Progenitor cell of endocrine pancreas (in vitro differentiated cells): ENCODE data around the gene ANKRD62. TPM values are rescaled to one million over a fixed set of nuclear protein-coding genes. Genes with fewer than 3 reads are reported as not detected.

Experiments used
- DNase-seq: peaks from one replicate; pipeline ENCODE4 v3.0.0; 2021; ENCODE audit warnings: low spot score; ENCODE audit not compliant: unreplicated experiment
- H3K27ac Mint-ChIP-seq: 2 replicates; pipeline ENCODE4 v1.8.0; 2021; ENCODE audit warnings: mild to moderate bottlenecking, moderate library complexity, mixed read lengths
- H3K27me3 Mint-ChIP-seq: 2 replicates; pipeline ENCODE4 v1.8.0; 2021; ENCODE audit warnings: mixed read lengths
- H3K36me3 Mint-ChIP-seq: 2 replicates; pipeline ENCODE4 v1.8.0; 2022; ENCODE audit warnings: mixed read lengths; ENCODE audit not compliant: insufficient read depth
- H3K4me1 Mint-ChIP-seq: 2 replicates; pipeline ENCODE4 v1.8.0; 2021; ENCODE audit warnings: low read depth, mixed read lengths
- H3K4me3 Mint-ChIP-seq: 2 replicates; pipeline ENCODE4 v1.8.0; 2021; ENCODE audit warnings: low read depth, mild to moderate bottlenecking, moderate library complexity, mixed read lengths
- H3K9me3 Mint-ChIP-seq: 2 replicates; pipeline ENCODE4 v1.8.0; 2021; ENCODE audit warnings: low read depth, mixed read lengths
- total RNA-seq: library from RNA; stranded (reverse); gene quantifications from 2 replicates; pipeline ENCODE4 v1.2.1, GENCODE V29; 2021
- TF ChIP-seq, protein P1 (sequence below): fragments of 200-600 bp; sonication (generic); IDR thresholded peaks from one replicate; pipeline ENCODE4 v1.5.0; 2021; ENCODE audit warnings: antibody characterized with exemption, mild to moderate bottlenecking; ENCODE audit not compliant: unreplicated experiment

Gene ANKRD62
- total RNA-seq, 1 donor from 2014 or later, result not detected

DNA sequence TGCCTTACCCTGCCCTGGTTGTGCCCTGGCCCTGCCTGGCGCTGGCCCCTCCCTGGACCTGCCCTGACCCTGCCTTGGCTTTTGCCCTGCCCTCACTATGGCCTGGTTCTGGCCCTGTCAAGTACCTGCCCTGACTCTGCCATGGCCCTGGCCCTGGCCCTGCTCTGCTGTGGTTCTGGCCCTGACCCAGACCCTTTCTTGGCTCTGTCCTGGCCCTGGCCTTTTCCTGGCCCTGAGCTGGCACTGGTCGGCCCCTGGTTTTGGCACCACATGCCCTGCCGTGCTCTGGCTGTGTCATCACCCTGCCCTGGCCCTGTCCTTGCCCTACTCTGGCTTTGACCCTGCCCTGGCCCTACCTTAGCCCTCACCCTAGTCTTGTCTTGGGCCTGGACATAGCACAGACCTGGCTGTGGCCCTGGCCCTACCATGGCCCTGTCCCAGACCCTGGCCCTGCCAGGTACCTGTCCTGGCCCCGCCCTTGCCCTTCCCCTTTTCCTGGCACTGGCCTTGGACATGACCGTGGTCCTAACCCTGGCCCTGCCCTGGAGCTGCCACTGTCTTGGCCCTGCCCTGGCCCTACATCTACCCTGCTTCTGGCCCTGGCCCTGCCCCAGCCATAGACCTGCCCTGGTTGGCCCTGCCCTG is 4.8 kb upstream of the ANKRD62 start:
- Mint-ChIP-seq H3K27me3 (peaks cover 6% of the 10 kb centered on the region), H3K36me3 (no peaks in the 10 kb centered on the region), H3K4me1 (no peaks in the 10 kb centered on the region), H3K27ac (no peak overlapping the region), H3K4me3 (no peak overlapping the region), H3K9me3 (no peaks in the 10 kb centered on the region)
- no peak for DNase-seq
- TF ChIP-seq, protein P1, sequence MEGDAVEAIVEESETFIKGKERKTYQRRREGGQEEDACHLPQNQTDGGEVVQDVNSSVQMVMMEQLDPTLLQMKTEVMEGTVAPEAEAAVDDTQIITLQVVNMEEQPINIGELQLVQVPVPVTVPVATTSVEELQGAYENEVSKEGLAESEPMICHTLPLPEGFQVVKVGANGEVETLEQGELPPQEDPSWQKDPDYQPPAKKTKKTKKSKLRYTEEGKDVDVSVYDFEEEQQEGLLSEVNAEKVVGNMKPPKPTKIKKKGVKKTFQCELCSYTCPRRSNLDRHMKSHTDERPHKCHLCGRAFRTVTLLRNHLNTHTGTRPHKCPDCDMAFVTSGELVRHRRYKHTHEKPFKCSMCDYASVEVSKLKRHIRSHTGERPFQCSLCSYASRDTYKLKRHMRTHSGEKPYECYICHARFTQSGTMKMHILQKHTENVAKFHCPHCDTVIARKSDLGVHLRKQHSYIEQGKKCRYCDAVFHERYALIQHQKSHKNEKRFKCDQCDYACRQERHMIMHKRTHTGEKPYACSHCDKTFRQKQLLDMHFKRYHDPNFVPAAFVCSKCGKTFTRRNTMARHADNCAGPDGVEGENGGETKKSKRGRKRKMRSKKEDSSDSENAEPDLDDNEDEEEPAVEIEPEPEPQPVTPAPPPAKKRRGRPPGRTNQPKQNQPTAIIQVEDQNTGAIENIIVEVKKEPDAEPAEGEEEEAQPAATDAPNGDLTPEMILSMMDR, result no peak

DNA sequence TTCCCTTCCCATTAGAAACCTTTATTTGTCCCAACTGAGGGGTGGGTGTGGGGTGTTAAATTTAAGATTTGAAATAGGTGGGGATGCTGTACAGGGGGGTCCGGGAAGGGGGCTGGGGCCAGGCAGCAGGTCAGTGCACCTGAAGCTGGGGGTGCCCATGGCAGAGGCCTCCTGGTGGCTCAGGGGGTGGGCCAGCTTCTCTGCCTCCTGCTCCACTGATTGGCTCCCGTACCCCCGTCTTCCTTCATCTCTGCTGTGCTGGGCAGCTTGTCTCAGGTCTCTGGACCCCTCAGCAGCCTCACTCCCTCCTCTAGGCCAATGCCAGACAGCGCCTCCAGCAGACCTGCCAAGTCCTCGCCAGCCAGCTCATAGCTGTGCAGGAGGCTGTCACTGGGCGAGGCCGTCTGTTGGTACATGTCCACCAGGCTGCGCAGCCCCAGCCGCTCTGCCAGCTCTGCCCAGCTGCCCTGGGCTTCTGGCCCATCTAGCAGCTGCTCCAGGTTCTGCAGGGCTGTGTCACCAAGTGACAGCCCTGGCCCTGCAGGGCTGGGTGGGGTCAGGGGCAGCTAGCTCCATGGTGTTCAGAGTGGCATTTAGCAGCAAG is 2.0 kb upstream of the ANKRD62 start:
- no peak overlapping the region for H3K27ac Mint-ChIP-seq
- no peak for DNase-seq
- peaks cover 7% of the 10 kb centered on the region for H3K27me3 Mint-ChIP-seq
- no peak overlapping the region for H3K4me3 Mint-ChIP-seq
- no peaks in the 10 kb centered on the region for H3K36me3 Mint-ChIP-seq
- TF ChIP-seq, protein P1, result no peak
- no peaks in the 10 kb centered on the region for H3K4me1 Mint-ChIP-seq
- no peaks in the 10 kb centered on the region for H3K9me3 Mint-ChIP-seq

DNA sequence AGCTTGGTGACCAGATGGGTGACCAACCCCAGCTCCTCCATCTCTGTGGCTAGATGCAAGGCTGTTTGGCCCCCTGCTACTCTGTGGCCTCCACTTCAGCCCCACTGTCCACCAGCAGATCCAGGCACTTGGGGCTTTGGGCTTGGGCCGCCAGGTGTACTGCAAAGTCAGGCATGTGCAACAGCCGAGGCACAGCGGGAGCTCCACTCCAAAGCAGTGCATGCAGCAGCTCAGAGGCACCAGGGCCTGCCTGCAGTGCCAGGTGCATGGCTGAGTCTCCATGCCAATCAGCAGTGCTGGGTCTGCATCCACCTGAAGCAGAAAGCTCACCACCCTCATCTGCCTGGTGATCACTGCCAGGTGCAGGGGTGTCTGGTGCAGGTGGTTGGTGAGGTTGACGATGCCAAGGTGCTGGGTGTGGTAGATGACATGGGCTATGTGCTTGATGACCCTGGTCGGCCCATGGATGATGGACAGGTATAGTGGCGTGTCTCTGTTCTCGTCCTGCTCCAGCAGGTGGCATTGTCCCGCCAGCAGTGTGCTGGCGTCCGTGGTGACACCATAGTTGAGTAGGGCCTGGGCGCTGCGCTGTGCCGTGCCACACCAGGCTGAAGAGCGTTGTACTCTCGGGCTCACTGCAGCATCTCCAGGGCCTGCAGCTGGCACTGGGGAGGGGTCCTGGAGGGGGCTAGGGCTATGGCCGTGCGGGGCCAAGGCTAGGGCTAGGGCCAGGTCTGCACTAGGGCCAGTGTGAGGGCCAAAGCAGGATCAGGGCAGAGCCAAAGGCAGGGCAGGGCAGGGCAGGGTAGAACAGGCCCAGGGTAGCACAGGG is 1.0 kb upstream of the ANKRD62 start:
- DNase-seq, result no peak
- Mint-ChIP-seq H3K27ac (peak overlapping the region; percentile 41), H3K27me3 (peaks cover 7% of the 10 kb centered on the region), H3K36me3 (no peaks in the 10 kb centered on the region), H3K9me3 (no peaks in the 10 kb centered on the region), H3K4me3 (no peak overlapping the region), H3K4me1 (no peaks in the 10 kb centered on the region)
- TF ChIP-seq, protein P1, result peak; percentile 54

DNA sequence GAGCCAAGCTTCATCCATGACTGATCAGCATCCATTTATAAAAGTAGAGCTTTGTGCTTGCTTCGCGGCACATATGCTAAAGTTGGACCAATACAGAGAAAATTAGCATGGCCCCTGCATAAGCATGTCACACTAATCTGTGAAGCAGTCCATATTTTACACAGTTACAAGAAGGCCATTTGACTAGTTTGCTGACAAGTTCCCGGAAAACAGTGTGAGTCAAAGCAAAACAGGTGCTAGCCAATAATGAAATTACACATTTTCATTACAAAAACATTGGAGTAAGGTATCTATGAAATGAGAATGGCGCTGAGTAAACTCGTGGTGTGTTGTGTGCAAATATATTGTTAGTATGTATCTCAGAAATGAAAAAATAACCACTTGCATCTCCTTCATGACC is 4.7 kb downstream of the ANKRD62 start:
- no peak overlapping the region for H3K4me3 Mint-ChIP-seq
- DNase-seq, result no peak
- peaks cover 20% of the 10 kb centered on the region for H3K27me3 Mint-ChIP-seq
- H3K36me3 Mint-ChIP-seq, result no peaks in the 10 kb centered on the region
- H3K27ac Mint-ChIP-seq, result no peak overlapping the region
- TF ChIP-seq, protein P1, result no peak
- H3K4me1 Mint-ChIP-seq, result no peaks in the 10 kb centered on the region
- H3K9me3 Mint-ChIP-seq, result no peaks in the 10 kb centered on the region

DNA sequence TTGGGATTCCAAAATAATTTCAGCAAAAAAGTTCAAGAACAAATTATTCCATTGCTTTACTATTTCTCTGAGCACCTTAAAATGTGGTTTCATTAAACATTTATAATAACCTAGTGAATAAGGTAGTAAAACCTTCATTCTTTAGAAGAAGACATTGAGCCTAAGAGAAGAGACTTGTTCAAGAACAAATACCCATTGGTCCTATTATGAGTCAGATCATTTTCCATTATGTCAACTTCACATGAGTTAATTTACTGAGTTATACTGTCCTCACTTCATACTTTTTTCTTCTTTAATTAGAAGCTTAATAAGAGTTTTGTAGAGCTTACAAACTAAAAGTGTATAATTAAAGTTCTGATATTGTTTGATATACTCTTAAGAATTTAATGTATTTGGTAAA is 5.5 kb downstream of the ANKRD62 start:
- no peak overlapping the region for H3K27ac Mint-ChIP-seq
- TF ChIP-seq, protein P1, result no peak
- no peaks in the 10 kb centered on the region for H3K36me3 Mint-ChIP-seq
- H3K9me3 Mint-ChIP-seq, result no peaks in the 10 kb centered on the region
- H3K4me3 Mint-ChIP-seq, result no peak overlapping the region
- peaks cover 17% of the 10 kb centered on the region for H3K27me3 Mint-ChIP-seq
- DNase-seq, result no peak
- no peaks in the 10 kb centered on the region for H3K4me1 Mint-ChIP-seq
